SK-N-SH (cell line): ENCODE results near the gene TECPR1. TPM values are rescaled to one million over a fixed set of nuclear protein-coding genes. Genes with fewer than 3 reads are reported as not detected.
A peak's percentile ranks its signal among the peaks of the same experiment; 100 is the strongest.

ENCODE experiments used
- CTCF ChIA-PET: fragments of 300-600, 350-600 bp; formaldehyde crosslinking; extraction: SDS; loops from one replicate; lab custom pipeline; 2021; lab: Yijun Ruan, JAX
- POLR2A ChIA-PET: fragments of 350-600 bp; sonication (Branson Sonifier 250); formaldehyde crosslinking; extraction: SDS; loops from one replicate; lab custom pipeline; 2020; ENCODE audit warnings: antibody characterized with exemption, inconsistent platforms; lab: Yijun Ruan, JAX
- DNase-seq: peaks from one replicate; pipeline ENCODE4 v3.0.0; 2012
- H2AFZ ChIP-seq: fragments of 200-600 bp; sonication (generic); 2 replicates; pipeline ENCODE4 v1.8.1; 2016; ENCODE audit warnings: antibody characterized with exemption, mild to moderate bottlenecking, low read depth
- H3F3A ChIP-seq: fragments of 200-600 bp; sonication (generic); replicated peaks from 2 replicates; pipeline ENCODE3; 2016; ENCODE audit warnings: antibody characterized with exemption, mild to moderate bottlenecking; ENCODE audit not compliant: insufficient read depth
- H3K27ac ChIP-seq, 2 experiments: fragments of 200-500 bp in 1 of 2; fragments of 200-600 bp in 1 of 2; sonication (Bioruptor generic) in 1 of 2; sonication (generic), shearing (Covaris generic) in 1 of 2; 2 replicates each; pipeline versions ENCODE4 v1.5.1 to v1.6.1; 2014 to 2016; ENCODE audit warnings: low read depth in 2 of 2, inconsistent platforms in 1 of 2, low read length in 1 of 2, mild to moderate bottlenecking in 1 of 2, mixed read lengths in 1 of 2
- H3K27me3 ChIP-seq: fragments of 200-600 bp; sonication (generic), shearing (Covaris generic); 2 replicates; pipeline ENCODE4 v1.6.1; 2016; ENCODE audit warnings: mixed run types; ENCODE audit not compliant: insufficient read depth
- H3K36me3 ChIP-seq, 2 experiments: fragments of 200-500 bp in 1 of 2; fragments of 200-600 bp in 1 of 2; sonication (Bioruptor generic) in 1 of 2; sonication (generic) in 1 of 2; replicated peaks in 1 of 2; 2 replicates each; pipeline versions ENCODE3 to v1.5.1; 2014 to 2016; ENCODE audit warnings: low read length in 1 of 2, mild to moderate bottlenecking in 1 of 2; ENCODE audit not compliant: insufficient read depth in 2 of 2, control insufficient read depth in 1 of 2
- H3K4me1 ChIP-seq, 2 experiments: fragments of 200-500 bp in 1 of 2; fragments of 200-600 bp in 1 of 2; sonication (Bioruptor generic) in 1 of 2; sonication (generic), shearing (Covaris generic) in 1 of 2; 2 replicates each; pipeline versions ENCODE4 v1.5.1 to v1.6.1; 2014 to 2016; ENCODE audit warnings: low read depth in 1 of 2, low read length in 1 of 2, mixed run types in 1 of 2; ENCODE audit not compliant: insufficient read depth in 2 of 2, control insufficient read depth in 1 of 2
- H3K4me2 ChIP-seq: fragments of 200-600 bp; sonication (generic), shearing (Covaris generic); 2 replicates; pipeline ENCODE4 v1.6.1; 2017; ENCODE audit warnings: mixed run types
- H3K4me3 ChIP-seq, 2 experiments: fragments of 200-500 bp in 1 of 2; fragments of 200-600 bp in 1 of 2; sonication (Bioruptor generic) in 1 of 2; sonication (generic), shearing (Covaris generic) in 1 of 2; 2 replicates each; pipeline versions ENCODE4 v1.5.1 to v1.8.1; 2014 to 2016; ENCODE audit warnings: low read depth in 2 of 2, inconsistent platforms in 1 of 2, low read length in 1 of 2, mild to moderate bottlenecking in 1 of 2, mixed read lengths in 1 of 2, moderate library complexity in 1 of 2
- H3K79me2 ChIP-seq: fragments of 200-600 bp; sonication (generic); 2 replicates; pipeline ENCODE4 v1.8.1; 2017; ENCODE audit warnings: mild to moderate bottlenecking; ENCODE audit not compliant: insufficient read depth
- H3K9ac ChIP-seq: fragments of 200-600 bp; sonication (generic); 2 replicates; pipeline ENCODE4 v1.6.1; 2017; ENCODE audit warnings: mixed run types
- H3K9me2 ChIP-seq: fragments of 200-600 bp; sonication (generic); 2 replicates; pipeline ENCODE4 v1.6.1; 2017; ENCODE audit warnings: mixed run types
- H3K9me3 ChIP-seq: fragments of 200-600 bp; sonication (generic); 2 replicates; pipeline ENCODE4 v1.6.1; 2017; ENCODE audit warnings: mixed run types, mild to moderate bottlenecking, moderate library complexity
- H4K20me1 ChIP-seq: fragments of 200-600 bp; sonication (generic); 2 replicates; pipeline ENCODE4 v1.6.1; 2017; ENCODE audit warnings: mild to moderate bottlenecking, mixed run types; ENCODE audit not compliant: insufficient read depth
- FOSL2 ChIP-seq: IDR thresholded peaks from 2 replicates; pipeline ENCODE4 v1.4.0; 2012; ENCODE audit warnings: low read depth, mild to moderate bottlenecking, moderate library complexity, borderline replicate concordance
- FOXJ3 ChIP-seq: sonication (generic); formaldehyde crosslinking; IDR thresholded peaks from 2 replicates; pipeline ENCODE4 v1.5.1; 2020; ENCODE audit warnings: mild to moderate bottlenecking, missing genetic modification reagents
- FOXM1 ChIP-seq: IDR thresholded peaks from 2 replicates; pipeline ENCODE4 v1.4.0; 2012; ENCODE audit warnings: low read depth, mild to moderate bottlenecking
- GABPA ChIP-seq: IDR thresholded peaks from 2 replicates; pipeline ENCODE4 v1.4.0; 2012; ENCODE audit warnings: low read depth, mild to moderate bottlenecking
- IRF3 ChIP-seq: fragments of 150-350 bp; IDR thresholded peaks from 2 replicates; pipeline ENCODE4 v1.6.1; 2016; ENCODE audit warnings: mild to moderate bottlenecking, low read depth, low read length
- JUND ChIP-seq: IDR thresholded peaks from 2 replicates; pipeline ENCODE4 v1.4.0; 2012
- MXI1 ChIP-seq: IDR thresholded peaks from 2 replicates; pipeline ENCODE4 v1.6.1; 2012; ENCODE audit warnings: mild to moderate bottlenecking, low read depth, low read length, improper control_type of control experiment
- NFIC ChIP-seq: IDR thresholded peaks from 2 replicates; pipeline ENCODE4 v1.4.0; 2012; ENCODE audit warnings: borderline replicate concordance
- POLR2AphosphoS5 ChIP-seq: IDR thresholded peaks from 2 replicates; pipeline ENCODE4 v1.6.1; 2012; ENCODE audit warnings: low read depth, low read length
- RAD21 ChIP-seq: IDR thresholded peaks from 2 replicates; pipeline ENCODE4 v1.6.1; 2012; ENCODE audit warnings: mild to moderate bottlenecking, low read length
- RCOR1 ChIP-seq: fragments of 150-350 bp; IDR thresholded peaks from 2 replicates; pipeline ENCODE4 v1.6.1; 2017; ENCODE audit warnings: antibody characterized with exemption, low read length
- REST ChIP-seq: IDR thresholded peaks from 2 replicates; pipeline ENCODE4 v1.6.1; 2012; ENCODE audit warnings: mild to moderate bottlenecking, low read depth, low read length, moderate library complexity
- RFX5 ChIP-seq: IDR thresholded peaks from 2 replicates; pipeline ENCODE4 v1.6.1; 2012; ENCODE audit warnings: mild to moderate bottlenecking, improper control_type of control experiment, low read length
- RXRA ChIP-seq: IDR thresholded peaks from 2 replicates; pipeline ENCODE4 v1.4.0; 2012; ENCODE audit warnings: low read depth, mild to moderate bottlenecking, borderline replicate concordance
- SMC3 ChIP-seq: IDR thresholded peaks from 2 replicates; pipeline ENCODE4 v1.6.1; 2012; ENCODE audit warnings: low read depth, low read length, improper control_type of control experiment
- TAF1 ChIP-seq: IDR thresholded peaks from 2 replicates; pipeline ENCODE4 v1.6.1; 2012; ENCODE audit warnings: low read depth, mild to moderate bottlenecking, low read length, moderate library complexity, borderline replicate concordance
- TCF12 ChIP-seq: IDR thresholded peaks from 2 replicates; pipeline ENCODE4 v1.4.0; 2012
- TEAD4 ChIP-seq: IDR thresholded peaks from 2 replicates; pipeline ENCODE4 v1.4.0; 2012; ENCODE audit warnings: mild to moderate bottlenecking, borderline replicate concordance; ENCODE audit not compliant: insufficient read depth
- USF2 ChIP-seq: fragments of 150-350 bp; IDR thresholded peaks from 2 replicates; pipeline ENCODE4 v1.6.1; 2017; ENCODE audit warnings: antibody characterized with exemption, low read length, low read depth, borderline replicate concordance
- YY1 ChIP-seq: IDR thresholded peaks from 2 replicates; pipeline ENCODE4 v1.4.0; 2012; ENCODE audit warnings: low read depth, mild to moderate bottlenecking
- WGBS: methylation state at CpG from one replicate; pipeline ENCODE4 v1.1.6; 2017; ENCODE audit warnings: low lambda C conversion rate; 5-methylcytosine and 5-hydroxymethylcytosine counted together
- polyA plus RNA-seq, 3 experiments: library from polyadenylated mRNA; depleted of rRNA; stranded (reverse); fragments of >200 nt; gene quantifications; 2 replicates each; pipeline ENCODE4 v1.2.3, GENCODE V29; 2012

Gene TECPR1
- polyA plus RNA-seq, 1 of the 3 experiments (the other 2 are of a cell fraction): 6.8 TPM

GRCh38 chr7:98238076-98238475 lies 14.0 kb downstream of the TECPR1 start:
- Histone ChIP-seq H3K4me3 (no peak overlapping the region), H3K9me2 (no peaks in the 10 kb centered on the region), H3K9ac (no peak overlapping the region), H3K4me1 (no peaks in the 10 kb centered on the region; a peak in 1 of 4 replicates), H3K27me3 (no peaks in the 10 kb centered on the region), H2AFZ (no peak overlapping the region), H4K20me1 (no peaks in the 10 kb centered on the region), H3K36me3 (peaks cover 8 to 10% of the 10 kb centered on the region in 2 experiments), H3K9me3 (no peaks in the 10 kb centered on the region), H3F3A (no peaks in the 10 kb centered on the region), H3K79me2 (no peaks in the 10 kb centered on the region), H3K27ac (no peak overlapping the region), H3K4me2 (no peak overlapping the region)
- 89% methylated on average over 3 of the region's 4 CpGs for WGBS
- peak; percentile 25 for DNase-seq
- ChIA-PET CTCF (no interaction called here), POLR2A (no interaction called here)
- TF ChIP-seq RAD21: no peak
- TF ChIP-seq TEAD4: no peak
- no peak for TF ChIP-seq GABPA
- TF ChIP-seq IRF3: no peak
- no peak for TF ChIP-seq POLR2AphosphoS5
- TF ChIP-seq RFX5: no peak
- TF ChIP-seq TAF1: no peak
- no peak for TF ChIP-seq FOXM1
- TF ChIP-seq RXRA: no peak
- no peak for TF ChIP-seq MXI1
- no peak for TF ChIP-seq SMC3

GRCh38 chr7:98236355-98237185 lies 15.5 kb downstream of the TECPR1 start:
- H3K27ac ChIP-seq: no peak overlapping the region
- H3K36me3 ChIP-seq: peaks cover 8 to 10% of the 10 kb centered on the region in 2 experiments
- WGBS: 91% methylated on average over 23 of the region's 25 CpGs
- H3K4me2 ChIP-seq: no peak overlapping the region
- no peak overlapping the region for H3K9ac ChIP-seq
- H3K27me3 ChIP-seq: no peaks in the 10 kb centered on the region
- no peaks in the 10 kb centered on the region for H3F3A ChIP-seq
- H3K79me2 ChIP-seq: no peaks in the 10 kb centered on the region
- no peaks in the 10 kb centered on the region for H3K9me2 ChIP-seq
- ChIA-PET POLR2A (no interaction called here), CTCF (interaction anchor here (0.6 to 1.0 kb wide), 2 partner anchors 215 to 599 kb away, joined by 3 to 5 read pairs; no protein-coding TSS in a partner anchor)
- no peak overlapping the region for H3K4me3 ChIP-seq
- H3K4me1 ChIP-seq: peaks cover 0 to 2% of the 10 kb centered on the region in 2 experiments; a peak in 1 of 4 replicates
- no peak overlapping the region for H2AFZ ChIP-seq
- no peaks in the 10 kb centered on the region for H3K9me3 ChIP-seq
- H4K20me1 ChIP-seq: no peaks in the 10 kb centered on the region
- peak; percentile 25 for DNase-seq
- TF ChIP-seq FOXJ3 (CRISPR knock-in tag) (no peak), YY1 (no peak), REST (no peak), POLR2AphosphoS5 (no peak), IRF3 (no peak), USF2 (no peak), JUND (no peak), FOSL2 (no peak), TAF1 (no peak), RCOR1 (no peak), NFIC (no peak), TCF12 (no peak)
